ENCODE results near the gene MGA.

DNA sequence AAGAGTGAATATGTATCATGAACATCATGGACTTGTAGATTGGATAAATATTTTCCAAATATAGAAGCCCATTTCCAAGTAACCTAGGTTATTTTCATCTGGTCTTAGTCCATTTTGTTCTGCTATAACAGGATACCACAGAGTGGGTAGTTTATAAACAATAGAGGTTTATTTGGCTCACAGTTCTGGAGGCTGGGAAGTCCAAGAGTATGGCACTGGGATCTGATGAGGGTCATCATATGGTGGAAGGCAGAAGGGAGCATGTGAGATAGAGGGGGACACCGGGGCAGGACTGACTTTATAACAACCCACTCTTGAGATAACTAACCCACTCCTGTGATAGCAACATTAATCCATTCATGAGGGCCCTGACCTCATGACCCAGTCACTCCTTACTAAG, 9.4 kb upstream of the MGA start:
- TF ChIP-seq CTCF (conservative IDR thresholded peaks at IDR 0.05 in 1 of 2, IDR thresholded peaks at IDR 0.05 in 1 of 2; ENCODE audit: low read depth in 1 of 2, low read length in 2 of 2) (no peak), EZH2 (IDR thresholded peaks at IDR 0.05; ENCODE audit: low read length, missing control alignments) (no peak)
